SK-N-SH (cell line): ENCODE measurements around the gene MAST2. TPM values are rescaled to one million over a fixed set of nuclear protein-coding genes. Genes with fewer than 3 reads are reported as not detected.

ENCODE experiments used
- CTCF ChIA-PET: fragments of 300-600, 350-600 bp; formaldehyde crosslinking; extraction: SDS; loops from one replicate; lab custom pipeline; 2021; lab: Yijun Ruan, JAX
- POLR2A ChIA-PET: fragments of 350-600 bp; sonication (Branson Sonifier 250); formaldehyde crosslinking; extraction: SDS; loops from one replicate; lab custom pipeline; 2020; ENCODE audit warnings: antibody characterized with exemption, inconsistent platforms; lab: Yijun Ruan, JAX
- DNase-seq: peaks from one replicate; pipeline ENCODE4 v3.0.0; 2012
- H2AFZ ChIP-seq: fragments of 200-600 bp; sonication (generic); 2 replicates; pipeline ENCODE4 v1.8.1; 2016; ENCODE audit warnings: antibody characterized with exemption, mild to moderate bottlenecking, low read depth
- H3F3A ChIP-seq: fragments of 200-600 bp; sonication (generic); replicated peaks from 2 replicates; pipeline ENCODE3; 2016; ENCODE audit warnings: antibody characterized with exemption, mild to moderate bottlenecking; ENCODE audit not compliant: insufficient read depth
- H3K27ac ChIP-seq, 2 experiments: fragments of 200-500 bp in 1 of 2; fragments of 200-600 bp in 1 of 2; sonication (Bioruptor generic) in 1 of 2; sonication (generic), shearing (Covaris generic) in 1 of 2; 2 replicates each; pipeline versions ENCODE4 v1.5.1 to v1.6.1; 2014 to 2016; ENCODE audit warnings: low read depth in 2 of 2, inconsistent platforms in 1 of 2, low read length in 1 of 2, mild to moderate bottlenecking in 1 of 2, mixed read lengths in 1 of 2
- H3K27me3 ChIP-seq: fragments of 200-600 bp; sonication (generic), shearing (Covaris generic); 2 replicates; pipeline ENCODE4 v1.6.1; 2016; ENCODE audit warnings: mixed run types; ENCODE audit not compliant: insufficient read depth
- H3K36me3 ChIP-seq, 2 experiments: fragments of 200-500 bp in 1 of 2; fragments of 200-600 bp in 1 of 2; sonication (Bioruptor generic) in 1 of 2; sonication (generic) in 1 of 2; replicated peaks in 1 of 2; 2 replicates each; pipeline versions ENCODE3 to v1.5.1; 2014 to 2016; ENCODE audit warnings: low read length in 1 of 2, mild to moderate bottlenecking in 1 of 2; ENCODE audit not compliant: insufficient read depth in 2 of 2, control insufficient read depth in 1 of 2
- H3K4me1 ChIP-seq, 2 experiments: fragments of 200-500 bp in 1 of 2; fragments of 200-600 bp in 1 of 2; sonication (Bioruptor generic) in 1 of 2; sonication (generic), shearing (Covaris generic) in 1 of 2; 2 replicates each; pipeline versions ENCODE4 v1.5.1 to v1.6.1; 2014 to 2016; ENCODE audit warnings: low read depth in 1 of 2, low read length in 1 of 2, mixed run types in 1 of 2; ENCODE audit not compliant: insufficient read depth in 2 of 2, control insufficient read depth in 1 of 2
- H3K4me2 ChIP-seq: fragments of 200-600 bp; sonication (generic), shearing (Covaris generic); 2 replicates; pipeline ENCODE4 v1.6.1; 2017; ENCODE audit warnings: mixed run types
- H3K4me3 ChIP-seq, 2 experiments: fragments of 200-500 bp in 1 of 2; fragments of 200-600 bp in 1 of 2; sonication (Bioruptor generic) in 1 of 2; sonication (generic), shearing (Covaris generic) in 1 of 2; 2 replicates each; pipeline versions ENCODE4 v1.5.1 to v1.8.1; 2014 to 2016; ENCODE audit warnings: low read depth in 2 of 2, inconsistent platforms in 1 of 2, low read length in 1 of 2, mild to moderate bottlenecking in 1 of 2, mixed read lengths in 1 of 2, moderate library complexity in 1 of 2
- H3K79me2 ChIP-seq: fragments of 200-600 bp; sonication (generic); 2 replicates; pipeline ENCODE4 v1.8.1; 2017; ENCODE audit warnings: mild to moderate bottlenecking; ENCODE audit not compliant: insufficient read depth
- H3K9ac ChIP-seq: fragments of 200-600 bp; sonication (generic); 2 replicates; pipeline ENCODE4 v1.6.1; 2017; ENCODE audit warnings: mixed run types
- H3K9me2 ChIP-seq: fragments of 200-600 bp; sonication (generic); 2 replicates; pipeline ENCODE4 v1.6.1; 2017; ENCODE audit warnings: mixed run types
- H3K9me3 ChIP-seq: fragments of 200-600 bp; sonication (generic); 2 replicates; pipeline ENCODE4 v1.6.1; 2017; ENCODE audit warnings: mixed run types, mild to moderate bottlenecking, moderate library complexity
- H4K20me1 ChIP-seq: fragments of 200-600 bp; sonication (generic); 2 replicates; pipeline ENCODE4 v1.6.1; 2017; ENCODE audit warnings: mild to moderate bottlenecking, mixed run types; ENCODE audit not compliant: insufficient read depth
- ELF1 ChIP-seq: IDR thresholded peaks from 2 replicates; pipeline ENCODE4 v1.4.0; 2012
- EP300 ChIP-seq, 2 experiments: IDR thresholded peaks; 2 replicates each; pipeline versions ENCODE4 v1.4.0 to v1.6.1; 2012; ENCODE audit warnings: borderline replicate concordance in 1 of 2, low read depth in 1 of 2, low read length in 1 of 2
- FOSL2 ChIP-seq: IDR thresholded peaks from 2 replicates; pipeline ENCODE4 v1.4.0; 2012; ENCODE audit warnings: low read depth, mild to moderate bottlenecking, moderate library complexity, borderline replicate concordance
- FOXM1 ChIP-seq: IDR thresholded peaks from 2 replicates; pipeline ENCODE4 v1.4.0; 2012; ENCODE audit warnings: low read depth, mild to moderate bottlenecking
- GABPA ChIP-seq: IDR thresholded peaks from 2 replicates; pipeline ENCODE4 v1.4.0; 2012; ENCODE audit warnings: low read depth, mild to moderate bottlenecking
- IRF3 ChIP-seq: fragments of 150-350 bp; IDR thresholded peaks from 2 replicates; pipeline ENCODE4 v1.6.1; 2016; ENCODE audit warnings: mild to moderate bottlenecking, low read depth, low read length
- JUND ChIP-seq: IDR thresholded peaks from 2 replicates; pipeline ENCODE4 v1.4.0; 2012
- MAX ChIP-seq: IDR thresholded peaks from 2 replicates; pipeline ENCODE4 v1.4.0; 2012; ENCODE audit warnings: low read depth
- MEF2A ChIP-seq: IDR thresholded peaks from 2 replicates; pipeline ENCODE4 v1.4.0; 2012; ENCODE audit warnings: low read depth, borderline replicate concordance
- MXI1 ChIP-seq: IDR thresholded peaks from 2 replicates; pipeline ENCODE4 v1.6.1; 2012; ENCODE audit warnings: mild to moderate bottlenecking, low read depth, low read length, improper control_type of control experiment
- NFIC ChIP-seq: IDR thresholded peaks from 2 replicates; pipeline ENCODE4 v1.4.0; 2012; ENCODE audit warnings: borderline replicate concordance
- POLR2AphosphoS5 ChIP-seq: IDR thresholded peaks from 2 replicates; pipeline ENCODE4 v1.6.1; 2012; ENCODE audit warnings: low read depth, low read length
- RAD21 ChIP-seq: IDR thresholded peaks from 2 replicates; pipeline ENCODE4 v1.6.1; 2012; ENCODE audit warnings: mild to moderate bottlenecking, low read length
- RCOR1 ChIP-seq: fragments of 150-350 bp; IDR thresholded peaks from 2 replicates; pipeline ENCODE4 v1.6.1; 2017; ENCODE audit warnings: antibody characterized with exemption, low read length
- REST ChIP-seq: IDR thresholded peaks from 2 replicates; pipeline ENCODE4 v1.6.1; 2012; ENCODE audit warnings: mild to moderate bottlenecking, low read depth, low read length, moderate library complexity
- RXRA ChIP-seq: IDR thresholded peaks from 2 replicates; pipeline ENCODE4 v1.4.0; 2012; ENCODE audit warnings: low read depth, mild to moderate bottlenecking, borderline replicate concordance
- SIN3A ChIP-seq: IDR thresholded peaks from 2 replicates; pipeline ENCODE4 v1.6.1; 2012; ENCODE audit warnings: low read depth, mild to moderate bottlenecking, low read length, moderate library complexity, borderline replicate concordance
- TAF1 ChIP-seq: IDR thresholded peaks from 2 replicates; pipeline ENCODE4 v1.6.1; 2012; ENCODE audit warnings: low read depth, mild to moderate bottlenecking, low read length, moderate library complexity, borderline replicate concordance
- WGBS: methylation state at CpG from one replicate; pipeline ENCODE4 v1.1.6; 2017; ENCODE audit warnings: low lambda C conversion rate; 5-methylcytosine and 5-hydroxymethylcytosine counted together
- polyA plus RNA-seq, 3 experiments: library from polyadenylated mRNA; depleted of rRNA; stranded (reverse); fragments of >200 nt; gene quantifications; 2 replicates each; pipeline ENCODE4 v1.2.3, GENCODE V29; 2012
- TF ChIP-seq, protein P1 (sequence below): IDR thresholded peaks from 2 replicates; pipeline ENCODE4 v1.4.0; 2012; ENCODE audit warnings: low read depth, borderline replicate concordance
- TF ChIP-seq, protein P2 (sequence below): fragments of 150-350 bp; IDR thresholded peaks from 2 replicates; pipeline ENCODE4 v1.6.1; 2017; ENCODE audit warnings: antibody characterized with exemption, low read length, low read depth, borderline replicate concordance

The MAST2 gene
- polyA plus RNA-seq, 1 of the 3 experiments (the other 2 are of a cell fraction): 53.4 TPM

GRCh38 chr1:46039571-46040052 is 236.2 kb downstream of the MAST2 start:
- H3K27me3 ChIP-seq: no peaks in the 10 kb centered on the region
- ChIA-PET POLR2A (interaction anchor here (0.9 kb wide), 1 partner anchor 93 kb away, joined by 3 read pairs; the partner anchor contains the start of gene PIK3R3), CTCF (interaction anchor here (0.7 to 4.2 kb wide), 5 partner anchors 93 to 184 kb away, joined by 3 to 22 read pairs (median 3); partner anchors contain the start of gene PIK3R3)
- no peaks in the 10 kb centered on the region for H3K9me2 ChIP-seq
- TF ChIP-seq IRF3: no peak
- no peak for TF ChIP-seq MAX
- no peak for DNase-seq
- H3F3A ChIP-seq: no peaks in the 10 kb centered on the region
- no peak overlapping the region for H2AFZ ChIP-seq
- no peak overlapping the region for H3K4me3 ChIP-seq
- no peak overlapping the region for H3K4me2 ChIP-seq
- H3K4me1 ChIP-seq: peaks cover 0 to 31% of the 10 kb centered on the region in 2 experiments; a peak in 2 of 4 replicates
- peak overlapping the region in 1 of 2 experiments; percentile 58; a peak in 2 of 4 replicates for H3K27ac ChIP-seq
- H3K9ac ChIP-seq: no peak overlapping the region
- H4K20me1 ChIP-seq: no peaks in the 10 kb centered on the region
- 80% methylated on average over 4 of the region's 4 CpGs for WGBS
- H3K36me3 ChIP-seq: peaks cover 4 to 32% of the 10 kb centered on the region in 2 experiments
- H3K9me3 ChIP-seq: no peaks in the 10 kb centered on the region
- H3K79me2 ChIP-seq: no peaks in the 10 kb centered on the region

- CTCF ChIA-PET: interaction anchor here (1.2 to 1.5 kb wide), 5 partner anchors 9 to 182 kb away, joined by 3 to 5 read pairs (median 4); no protein-coding TSS in a partner anchor
- no peak for TF ChIP-seq REST
- TF ChIP-seq GABPA: no peak
- TF ChIP-seq, protein P1, sequence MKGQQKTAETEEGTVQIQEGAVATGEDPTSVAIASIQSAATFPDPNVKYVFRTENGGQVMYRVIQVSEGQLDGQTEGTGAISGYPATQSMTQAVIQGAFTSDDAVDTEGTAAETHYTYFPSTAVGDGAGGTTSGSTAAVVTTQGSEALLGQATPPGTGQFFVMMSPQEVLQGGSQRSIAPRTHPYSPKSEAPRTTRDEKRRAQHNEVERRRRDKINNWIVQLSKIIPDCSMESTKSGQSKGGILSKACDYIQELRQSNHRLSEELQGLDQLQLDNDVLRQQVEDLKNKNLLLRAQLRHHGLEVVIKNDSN: no peak
- no peak for TF ChIP-seq IRF3
- TF ChIP-seq ELF1: no peak
- TF ChIP-seq EP300 (IDR thresholded peaks at IDR 0.05; ENCODE audit: borderline replicate concordance in 1 of 2, low read depth in 1 of 2, low read length in 1 of 2): no peak
- no peak for TF ChIP-seq NFIC
- TF ChIP-seq RXRA: no peak
- TF ChIP-seq TAF1: no peak
- TF ChIP-seq POLR2AphosphoS5: no peak
- TF ChIP-seq, protein P2, sequence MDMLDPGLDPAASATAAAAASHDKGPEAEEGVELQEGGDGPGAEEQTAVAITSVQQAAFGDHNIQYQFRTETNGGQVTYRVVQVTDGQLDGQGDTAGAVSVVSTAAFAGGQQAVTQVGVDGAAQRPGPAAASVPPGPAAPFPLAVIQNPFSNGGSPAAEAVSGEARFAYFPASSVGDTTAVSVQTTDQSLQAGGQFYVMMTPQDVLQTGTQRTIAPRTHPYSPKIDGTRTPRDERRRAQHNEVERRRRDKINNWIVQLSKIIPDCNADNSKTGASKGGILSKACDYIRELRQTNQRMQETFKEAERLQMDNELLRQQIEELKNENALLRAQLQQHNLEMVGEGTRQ: no peak
- no peak for TF ChIP-seq FOXM1
- no peak for TF ChIP-seq FOSL2
- TF ChIP-seq MXI1: no peak
- no peak for TF ChIP-seq RAD21
- TF ChIP-seq RCOR1: no peak
- TF ChIP-seq MEF2A: no peak
- TF ChIP-seq JUND: no peak
- TF ChIP-seq SIN3A: no peak
Measured at GRCh38 chr1:46041551-46041950, 238.1 kb downstream of the MAST2 start.

More at GRCh38 chr1:46041551-46041950, 238.1 kb downstream of the MAST2 start:
- DNase-seq: no peak
- no peaks in the 10 kb centered on the region for H4K20me1 ChIP-seq
- H3K4me3 ChIP-seq: no peak overlapping the region
- no peaks in the 10 kb centered on the region for H3K9me2 ChIP-seq
- peaks cover 12 to 42% of the 10 kb centered on the region in 2 experiments for H3K36me3 ChIP-seq
- H3K4me2 ChIP-seq: no peak overlapping the region
- no peaks in the 10 kb centered on the region for H3K27me3 ChIP-seq
- no peaks in the 10 kb centered on the region for H3K9me3 ChIP-seq
- no peak overlapping the region for H2AFZ ChIP-seq
- peaks cover 0 to 31% of the 10 kb centered on the region in 2 experiments; a peak in 2 of 4 replicates for H3K4me1 ChIP-seq
- no peaks in the 10 kb centered on the region for H3K79me2 ChIP-seq
- POLR2A ChIA-PET: no interaction called here
- no peak overlapping the region for H3K9ac ChIP-seq
- WGBS: 90% methylated on average over 2 of the region's 2 CpGs
- H3K27ac ChIP-seq: peak overlapping the region in 1 of 2 experiments; percentile 71; a peak in 2 of 4 replicates
- no peaks in the 10 kb centered on the region for H3F3A ChIP-seq
